HCT116 (cell line): ENCODE measurements around the gene NKAIN4. TPM values are rescaled to one million over a fixed set of nuclear protein-coding genes. Genes with fewer than 3 reads are reported as not detected.

ENCODE experiments used
- ATAC-seq: fragments of 200-7000 bp; cut with Tn5 transposase; 2 replicates; pipeline ENCODE4 v1.9.1; 2020; ENCODE audit warnings: mild to moderate bottlenecking, moderate library complexity
- BruUV-seq: library from RNA; stranded (reverse); fragments of 400-500 nt; replicated peaks from 2 replicates; lab custom pipeline; 2021; lab: Mats Ljungman, UMichigan
- CTCF ChIA-PET: fragments of 300-600 bp; sonication (Branson Sonifier 250); formaldehyde crosslinking; loops from one replicate; lab custom pipeline; 2021; ENCODE audit warnings: antibody characterized with exemption; lab: Charles Lee
- POLR2A ChIA-PET: fragments of 300-600, 350-600 bp; sonication (Branson Sonifier 250); formaldehyde crosslinking; loops from one replicate; lab custom pipeline; 2021; ENCODE audit warnings: antibody characterized with exemption; lab: Charles Lee
- RAD21 ChIA-PET, 2 experiments: fragments of 300-600 bp; sonication (Branson Sonifier 250); formaldehyde crosslinking; loops; one replicate each; lab custom pipeline; 2023; ENCODE audit warnings: low total read pairs in 2 of 2; ENCODE audit not compliant: uncharacterized antibody in 2 of 2, unreplicated experiment in 2 of 2, low non-redundant PET in 1 of 2; lab: Charles Lee
- DNase-seq: peaks from one replicate; pipeline ENCODE4 v3.0.0-alpha.2; 2010; ENCODE audit warnings: low read depth, low spot score
- H2AFZ ChIP-seq: fragments of 200-600 bp; shearing (Covaris generic), sonication (generic); 2 replicates; pipeline ENCODE4 v1.6.1; 2017; ENCODE audit warnings: low read depth, mixed run types, mixed read lengths, antibody characterized with exemption, low read length; ENCODE audit not compliant: poor library complexity, severe bottlenecking
- H3K27ac ChIP-seq: 2 replicates; pipeline ENCODE4 v1.5.1; 2012; ENCODE audit warnings: low read depth, low read length
- H3K27me3 ChIP-seq: fragments of 200-600 bp; sonication (generic); 2 replicates; pipeline ENCODE4 v1.6.1; 2016; ENCODE audit warnings: mixed run types, low read length, mixed read lengths; ENCODE audit not compliant: insufficient read depth
- H3K36me3 ChIP-seq, 2 experiments: fragments of 200-500 bp in 1 of 2; fragments of 200-600 bp in 1 of 2; sonication (Bioruptor generic) in 1 of 2; sonication (generic) in 1 of 2; 2 replicates each; pipeline versions ENCODE4 v1.5.1 to v1.6.1; 2014 to 2016; ENCODE audit warnings: low read length in 2 of 2, inconsistent platforms in 1 of 2, mixed read lengths in 1 of 2, mixed run types in 1 of 2; ENCODE audit not compliant: insufficient read depth in 2 of 2, control insufficient read depth in 1 of 2
- H3K4me1 ChIP-seq, 2 experiments: fragments of 200-600 bp in 1 of 2; sonication (generic) in 1 of 2; 2 replicates each; pipeline versions ENCODE4 v1.5.1 to v1.6.1; 2012 to 2017; ENCODE audit warnings: low read length in 2 of 2, inconsistent platforms in 1 of 2, mild to moderate bottlenecking in 1 of 2, mixed read lengths in 1 of 2, mixed run types in 1 of 2, moderate library complexity in 1 of 2; ENCODE audit not compliant: insufficient read depth in 2 of 2, control insufficient read depth in 1 of 2
- H3K4me2 ChIP-seq: fragments of 200-600 bp; sonication (generic); 2 replicates; pipeline ENCODE4 v1.6.1; 2017; ENCODE audit warnings: mixed run types, low read length, mixed read lengths
- H3K4me3 ChIP-seq, 2 experiments: fragments of 200-600 bp in 1 of 2; sonication (generic) in 1 of 2; replicated peaks in 1 of 2; 2 replicates each; pipeline ENCODE4 v1.5.1; 2011 to 2016; ENCODE audit warnings: low read length in 2 of 2, control low read depth in 1 of 2, low read depth in 1 of 2, mild to moderate bottlenecking in 1 of 2, mixed read lengths in 1 of 2, mixed run types in 1 of 2
- H3K79me2 ChIP-seq: fragments of 200-600 bp; sonication (generic); 2 replicates; pipeline ENCODE4 v1.6.1; 2017; ENCODE audit warnings: mild to moderate bottlenecking, mixed run types, low read length, moderate library complexity, mixed read lengths; ENCODE audit not compliant: insufficient read depth
- H3K9ac ChIP-seq: fragments of 200-600 bp; sonication (generic); 2 replicates; pipeline ENCODE4 v1.6.1; 2016; ENCODE audit warnings: low read length, mixed read lengths
- H3K9me2 ChIP-seq: fragments of 200-600 bp; sonication (generic), shearing (Covaris generic); 2 replicates; pipeline ENCODE4 v1.6.1; 2017; ENCODE audit warnings: mixed run types, mild to moderate bottlenecking, moderate library complexity; ENCODE audit not compliant: insufficient read depth
- H3K9me3 ChIP-seq, 2 experiments: fragments of 200-500 bp in 1 of 2; fragments of 200-600 bp in 1 of 2; sonication (Bioruptor generic) in 1 of 2; sonication (generic) in 1 of 2; 2 replicates each; pipeline ENCODE4 v1.6.1; 2014 to 2017; ENCODE audit warnings: low read length in 2 of 2, mixed read lengths in 2 of 2, inconsistent platforms in 1 of 2, low read depth in 1 of 2, mild to moderate bottlenecking in 1 of 2, mixed run types in 1 of 2, moderate library complexity in 1 of 2; ENCODE audit not compliant: control insufficient read depth in 1 of 2, insufficient read depth in 1 of 2
- H4K20me1 ChIP-seq: fragments of 200-600 bp; sonication (generic), shearing (Covaris generic); 2 replicates; pipeline ENCODE4 v1.6.1; 2017; ENCODE audit warnings: mixed run types, mild to moderate bottlenecking, moderate library complexity; ENCODE audit not compliant: insufficient read depth
- CBX3 ChIP-seq: IDR thresholded peaks from 2 replicates; pipeline ENCODE4 v1.6.1; 2012; ENCODE audit warnings: low read depth
- CEBPB ChIP-seq: IDR thresholded peaks from 2 replicates; pipeline ENCODE4 v1.6.1; 2012; ENCODE audit warnings: low read depth
- EGR1 ChIP-seq: IDR thresholded peaks from 2 replicates; pipeline ENCODE4 v1.6.1; 2012; ENCODE audit warnings: low read depth
- ELF1 ChIP-seq: IDR thresholded peaks from 2 replicates; pipeline ENCODE4 v1.6.1; 2012; ENCODE audit warnings: low read depth, borderline replicate concordance
- EZH2 ChIP-seq: fragments of 200-600 bp; sonication (generic); IDR thresholded peaks from 2 replicates; pipeline ENCODE4 v1.6.1; 2017; ENCODE audit warnings: antibody characterized with exemption, mixed run types
- EZH2phosphoT487 ChIP-seq: fragments of 200-600 bp; IDR thresholded peaks from 2 replicates; pipeline ENCODE4 v1.6.1; 2018; ENCODE audit warnings: antibody characterized with exemption, borderline replicate concordance
- JUND ChIP-seq: IDR thresholded peaks from 2 replicates; pipeline ENCODE4 v1.6.1; 2012
- MAX ChIP-seq: IDR thresholded peaks from 2 replicates; pipeline ENCODE4 v1.6.1; 2012
- POLR2A ChIP-seq: IDR thresholded peaks from 2 replicates; pipeline ENCODE4 v1.7.0; 2011; ENCODE audit warnings: borderline replicate concordance; ENCODE audit not compliant: insufficient read depth, insufficient read length; ENCODE audit errors: extremely low read depth
- RAD21 ChIP-seq: IDR thresholded peaks from 2 replicates; pipeline ENCODE4 v1.6.1; 2012; ENCODE audit warnings: low read depth, mild to moderate bottlenecking
- SP1 ChIP-seq: IDR thresholded peaks from 2 replicates; pipeline ENCODE4 v1.6.1; 2012; ENCODE audit warnings: low read depth
- SRF ChIP-seq: IDR thresholded peaks from 2 replicates; pipeline ENCODE4 v1.6.1; 2012; ENCODE audit warnings: low read depth
- TCF7L2 ChIP-seq: IDR thresholded peaks from 2 replicates; pipeline ENCODE4 v1.7.0; 2011; ENCODE audit warnings: borderline replicate concordance, inconsistent platforms; ENCODE audit not compliant: insufficient read depth, insufficient read length; ENCODE audit errors: extremely low read depth
- YY1 ChIP-seq: IDR thresholded peaks from 2 replicates; pipeline ENCODE4 v1.6.1; 2011; ENCODE audit warnings: low read length, low read depth, moderate library complexity, mild to moderate bottlenecking; ENCODE audit not compliant: insufficient replicate concordance; ENCODE audit errors: extremely low read depth
- ZFX ChIP-seq: fragments of 450-650 bp; IDR thresholded peaks from 2 replicates; pipeline ENCODE4 v1.6.1; 2017
- ZNF274 ChIP-seq: fragments of 200-500 bp; sonication (Bioruptor generic); IDR thresholded peaks from 2 replicates; pipeline ENCODE4 v1.6.1; 2014; ENCODE audit warnings: mild to moderate bottlenecking, low read depth, low read length, inconsistent platforms
- intact Hi-C: fragments of 100-400 bp; cut with micrococcal nuclease; formaldehyde crosslinking; loops from 2 replicates; pipeline ENCODE4 v1.10.0; 2022
- total RNA-seq: library from RNA; stranded (reverse); gene quantifications from one replicate; pipeline ENCODE4 v1.2.1, GENCODE V29; 2021; ENCODE audit not compliant: unreplicated experiment
- TF ChIP-seq, protein P1 (sequence below): IDR thresholded peaks from 2 replicates; pipeline ENCODE4 v1.6.1; 2011; ENCODE audit warnings: mild to moderate bottlenecking, low read length, moderate library complexity; ENCODE audit not compliant: insufficient replicate concordance; ENCODE audit errors: extremely low read depth
- TF ChIP-seq, protein P2 (sequence below): IDR thresholded peaks from 2 replicates; pipeline ENCODE4 v1.6.1; 2012; ENCODE audit warnings: low read depth
- TF ChIP-seq, protein P3 (sequence below): IDR thresholded peaks from 2 replicates; pipeline ENCODE4 v1.6.1; 2012
- TF ChIP-seq, protein P4 (sequence below), 3 experiments: fragments of 200-600 bp in 1 of 3; sonication (generic) in 1 of 3; IDR thresholded peaks in 2 of 3; conservative IDR thresholded peaks in 1 of 3; 2 replicates each; pipeline ENCODE4 v1.5.1; 2012 to 2017; ENCODE audit warnings: low read depth in 2 of 3, low read length in 2 of 3, antibody characterized with exemption in 1 of 3, borderline replicate concordance in 1 of 3, control low read depth in 1 of 3, mild to moderate bottlenecking in 1 of 3, mixed read lengths in 1 of 3, mixed run types in 1 of 3, moderate library complexity in 1 of 3; ENCODE audit not compliant: insufficient read depth in 1 of 3

The NKAIN4 gene
- total RNA-seq, 1 experiment from 2014 or later = not detected

GRCh38 chr20:63288581-63289251 is 34.5 kb upstream of the NKAIN4 start:
- H3K4me3 ChIP-seq = no peak overlapping the region
- ChIA-PET CTCF (no interaction called here), POLR2A (no interaction called here), RAD21 (no interaction called here)
- H3K9ac ChIP-seq = no peak overlapping the region
- H3K79me2 ChIP-seq = no peaks in the 10 kb centered on the region
- no peak for TF ChIP-seq EZH2
- no peak for TF ChIP-seq MAX
- TF ChIP-seq, protein P1, sequence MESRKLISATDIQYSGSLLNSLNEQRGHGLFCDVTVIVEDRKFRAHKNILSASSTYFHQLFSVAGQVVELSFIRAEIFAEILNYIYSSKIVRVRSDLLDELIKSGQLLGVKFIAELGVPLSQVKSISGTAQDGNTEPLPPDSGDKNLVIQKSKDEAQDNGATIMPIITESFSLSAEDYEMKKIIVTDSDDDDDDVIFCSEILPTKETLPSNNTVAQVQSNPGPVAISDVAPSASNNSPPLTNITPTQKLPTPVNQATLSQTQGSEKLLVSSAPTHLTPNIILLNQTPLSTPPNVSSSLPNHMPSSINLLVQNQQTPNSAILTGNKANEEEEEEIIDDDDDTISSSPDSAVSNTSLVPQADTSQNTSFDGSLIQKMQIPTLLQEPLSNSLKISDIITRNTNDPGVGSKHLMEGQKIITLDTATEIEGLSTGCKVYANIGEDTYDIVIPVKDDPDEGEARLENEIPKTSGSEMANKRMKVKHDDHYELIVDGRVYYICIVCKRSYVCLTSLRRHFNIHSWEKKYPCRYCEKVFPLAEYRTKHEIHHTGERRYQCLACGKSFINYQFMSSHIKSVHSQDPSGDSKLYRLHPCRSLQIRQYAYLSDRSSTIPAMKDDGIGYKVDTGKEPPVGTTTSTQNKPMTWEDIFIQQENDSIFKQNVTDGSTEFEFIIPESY = no peak
- no peak for TF ChIP-seq EGR1
- no peak for TF ChIP-seq ELF1
- no peak for TF ChIP-seq YY1
- TF ChIP-seq CBX3 = no peak
- TF ChIP-seq, protein P2, sequence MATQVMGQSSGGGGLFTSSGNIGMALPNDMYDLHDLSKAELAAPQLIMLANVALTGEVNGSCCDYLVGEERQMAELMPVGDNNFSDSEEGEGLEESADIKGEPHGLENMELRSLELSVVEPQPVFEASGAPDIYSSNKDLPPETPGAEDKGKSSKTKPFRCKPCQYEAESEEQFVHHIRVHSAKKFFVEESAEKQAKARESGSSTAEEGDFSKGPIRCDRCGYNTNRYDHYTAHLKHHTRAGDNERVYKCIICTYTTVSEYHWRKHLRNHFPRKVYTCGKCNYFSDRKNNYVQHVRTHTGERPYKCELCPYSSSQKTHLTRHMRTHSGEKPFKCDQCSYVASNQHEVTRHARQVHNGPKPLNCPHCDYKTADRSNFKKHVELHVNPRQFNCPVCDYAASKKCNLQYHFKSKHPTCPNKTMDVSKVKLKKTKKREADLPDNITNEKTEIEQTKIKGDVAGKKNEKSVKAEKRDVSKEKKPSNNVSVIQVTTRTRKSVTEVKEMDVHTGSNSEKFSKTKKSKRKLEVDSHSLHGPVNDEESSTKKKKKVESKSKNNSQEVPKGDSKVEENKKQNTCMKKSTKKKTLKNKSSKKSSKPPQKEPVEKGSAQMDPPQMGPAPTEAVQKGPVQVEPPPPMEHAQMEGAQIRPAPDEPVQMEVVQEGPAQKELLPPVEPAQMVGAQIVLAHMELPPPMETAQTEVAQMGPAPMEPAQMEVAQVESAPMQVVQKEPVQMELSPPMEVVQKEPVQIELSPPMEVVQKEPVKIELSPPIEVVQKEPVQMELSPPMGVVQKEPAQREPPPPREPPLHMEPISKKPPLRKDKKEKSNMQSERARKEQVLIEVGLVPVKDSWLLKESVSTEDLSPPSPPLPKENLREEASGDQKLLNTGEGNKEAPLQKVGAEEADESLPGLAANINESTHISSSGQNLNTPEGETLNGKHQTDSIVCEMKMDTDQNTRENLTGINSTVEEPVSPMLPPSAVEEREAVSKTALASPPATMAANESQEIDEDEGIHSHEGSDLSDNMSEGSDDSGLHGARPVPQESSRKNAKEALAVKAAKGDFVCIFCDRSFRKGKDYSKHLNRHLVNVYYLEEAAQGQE = no peak
- TF ChIP-seq SRF = no peak
- no peak for TF ChIP-seq POLR2A
- TF ChIP-seq, protein P3, sequence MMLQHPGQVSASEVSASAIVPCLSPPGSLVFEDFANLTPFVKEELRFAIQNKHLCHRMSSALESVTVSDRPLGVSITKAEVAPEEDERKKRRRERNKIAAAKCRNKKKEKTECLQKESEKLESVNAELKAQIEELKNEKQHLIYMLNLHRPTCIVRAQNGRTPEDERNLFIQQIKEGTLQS = no peak
- no peak for TF ChIP-seq RAD21
- TF ChIP-seq EZH2phosphoT487 = no peak
- TF ChIP-seq ZFX = no peak
- TF ChIP-seq, protein P4, sequence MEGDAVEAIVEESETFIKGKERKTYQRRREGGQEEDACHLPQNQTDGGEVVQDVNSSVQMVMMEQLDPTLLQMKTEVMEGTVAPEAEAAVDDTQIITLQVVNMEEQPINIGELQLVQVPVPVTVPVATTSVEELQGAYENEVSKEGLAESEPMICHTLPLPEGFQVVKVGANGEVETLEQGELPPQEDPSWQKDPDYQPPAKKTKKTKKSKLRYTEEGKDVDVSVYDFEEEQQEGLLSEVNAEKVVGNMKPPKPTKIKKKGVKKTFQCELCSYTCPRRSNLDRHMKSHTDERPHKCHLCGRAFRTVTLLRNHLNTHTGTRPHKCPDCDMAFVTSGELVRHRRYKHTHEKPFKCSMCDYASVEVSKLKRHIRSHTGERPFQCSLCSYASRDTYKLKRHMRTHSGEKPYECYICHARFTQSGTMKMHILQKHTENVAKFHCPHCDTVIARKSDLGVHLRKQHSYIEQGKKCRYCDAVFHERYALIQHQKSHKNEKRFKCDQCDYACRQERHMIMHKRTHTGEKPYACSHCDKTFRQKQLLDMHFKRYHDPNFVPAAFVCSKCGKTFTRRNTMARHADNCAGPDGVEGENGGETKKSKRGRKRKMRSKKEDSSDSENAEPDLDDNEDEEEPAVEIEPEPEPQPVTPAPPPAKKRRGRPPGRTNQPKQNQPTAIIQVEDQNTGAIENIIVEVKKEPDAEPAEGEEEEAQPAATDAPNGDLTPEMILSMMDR (IDR thresholded peaks at IDR 0.05 in 2 of 3, conservative IDR thresholded peaks at IDR 0.05 in 1 of 3; ENCODE audit: borderline replicate concordance in 1 of 3, insufficient read depth in 1 of 3, low read depth in 2 of 3, low read length in 2 of 3) = no peak
- TF ChIP-seq ZNF274 = no peak
- no peak for TF ChIP-seq SP1
- no peak for TF ChIP-seq TCF7L2
- TF ChIP-seq CEBPB = no peak
- no peak for TF ChIP-seq JUND
- ATAC-seq = no peak
- no TSS peak for BruUV-seq
- no peaks in the 10 kb centered on the region for H3K9me3 ChIP-seq
- DNase-seq = no peak
- H3K27ac ChIP-seq = no peak overlapping the region
- intact Hi-C loops = no loop called here
- no peak overlapping the region for H3K4me2 ChIP-seq
- H3K9me2 ChIP-seq = no peaks in the 10 kb centered on the region
- no peaks in the 10 kb centered on the region for H3K27me3 ChIP-seq
- peaks cover 4 to 14% of the 10 kb centered on the region in 2 experiments; a peak in 3 of 4 replicates for H3K4me1 ChIP-seq
- H3K36me3 ChIP-seq = peaks cover 0 to 9% of the 10 kb centered on the region in 2 experiments; a peak in 1 of 4 replicates
- no peak overlapping the region for H2AFZ ChIP-seq
- no peaks in the 10 kb centered on the region for H4K20me1 ChIP-seq
